Vagina (tissue), 2 donors: ENCODE measurements around the gene FAM219A. TPM values are rescaled to one million over a fixed set of nuclear protein-coding genes. Genes with fewer than 3 reads are reported as not detected.
A peak's percentile ranks its signal among the peaks of the same experiment; 100 is the strongest.

ENCODE experiments used
- DNase-seq, 2 donors: peaks; one replicate each; pipeline ENCODE4 v3.0.0-alpha.2; 2017; ENCODE audit errors: extremely low spot score in 2 of 2
- H3K27ac ChIP-seq: fragments of 200-600 bp; sonication (generic); one replicate; pipeline ENCODE4 v1.5.1; 2019
- H3K27me3 ChIP-seq: fragments of 200-600 bp; sonication (generic); one replicate; pipeline ENCODE4 v1.5.1; 2019
- H3K36me3 ChIP-seq, 2 donors: fragments of 200-600 bp; sonication (generic); one replicate each; pipeline ENCODE4 v1.5.1; 2017 to 2019
- H3K4me1 ChIP-seq: fragments of 200-600 bp; sonication (generic); one replicate; pipeline ENCODE4 v1.5.1; 2019
- H3K4me3 ChIP-seq, 2 donors: fragments of 200-600 bp; sonication (generic); 1 replicate in 1 of 2; 2 replicates in 1 of 2; pipeline ENCODE4 v1.5.1; 2016 to 2019
- H3K9me3 ChIP-seq: fragments of 200-600 bp; sonication (generic); one replicate; pipeline ENCODE4 v1.5.1; 2019
- CTCF ChIP-seq, 3 experiments: fragments of 450-650 bp in 2 of 3; fragments of 200-600 bp in 1 of 3; sonication (generic) in 1 of 3; IDR thresholded peaks; one replicate each; pipeline ENCODE4 v1.5.1; 2017 to 2019; ENCODE audit warnings: antibody characterized with exemption in 3 of 3, mild to moderate bottlenecking in 2 of 3, moderate library complexity in 2 of 3
- POLR2A ChIP-seq, 2 donors: fragments of 450-650 bp; IDR thresholded peaks; one replicate each; pipeline ENCODE4 v1.6.1; 2017; ENCODE audit warnings: antibody characterized with exemption in 2 of 2, mild to moderate bottlenecking in 2 of 2, moderate library complexity in 2 of 2
- POLR2AphosphoS5 ChIP-seq, 2 donors: sonication (generic); formaldehyde crosslinking; IDR thresholded peaks; one replicate each; pipeline ENCODE4 v1.9.0; 2017; ENCODE audit warnings: antibody characterized with exemption in 2 of 2, mild to moderate bottlenecking in 2 of 2, low read depth in 1 of 2; ENCODE audit not compliant: insufficient read depth in 1 of 2
- intact Hi-C: fragments of 100-400 bp; cut with DNase I; formaldehyde crosslinking; loops from one replicate; pipeline ENCODE4 v1.15.1; 2023
- total RNA-seq: library from RNA; depleted of rRNA; stranded (reverse); fragments of >200 nt; gene quantifications from one replicate; pipeline ENCODE4 v1.2.3, GENCODE V29; 2016

Gene FAM219A
- total RNA-seq, 1 donor from 2014 or later: 9.3 TPM

GRCh38 chr9:34396276-34397214 is 61.8 kb downstream of the FAM219A start:
- no peaks in the 10 kb centered on the region for H3K27me3 ChIP-seq
- no peak overlapping the region for H3K27ac ChIP-seq
- H3K4me1 ChIP-seq: no peaks in the 10 kb centered on the region
- H3K4me3 ChIP-seq: no peak overlapping the region
- H3K9me3 ChIP-seq: no peaks in the 10 kb centered on the region
- TF ChIP-seq POLR2A (IDR thresholded peaks at IDR 0.05): no peak
- no peak for TF ChIP-seq CTCF (IDR thresholded peaks at IDR 0.05)
- peaks cover 0 to 21% of the 10 kb centered on the region in 2 donors for H3K36me3 ChIP-seq
- DNase-seq: no peak
- intact Hi-C loops: no loop called here

GRCh38 chr9:34392511-34392910 is 65.9 kb downstream of the FAM219A start:
- H3K27ac ChIP-seq: no peak overlapping the region
- no peaks in the 10 kb centered on the region for H3K27me3 ChIP-seq
- peak; percentile 49 to 67 for DNase-seq
- intact Hi-C loops: no loop called here
- H3K4me1 ChIP-seq: no peaks in the 10 kb centered on the region
- H3K9me3 ChIP-seq: no peaks in the 10 kb centered on the region
- no peaks in the 10 kb centered on the region for H3K36me3 ChIP-seq
- no peak for TF ChIP-seq CTCF (IDR thresholded peaks at IDR 0.05)
- TF ChIP-seq POLR2AphosphoS5 (IDR thresholded peaks at IDR 0.05; ENCODE audit: insufficient read depth in 1 of 2, low read depth in 1 of 2): no peak
- TF ChIP-seq POLR2A (IDR thresholded peaks at IDR 0.05): no peak
- H3K4me3 ChIP-seq: no peak overlapping the region

GRCh38 chr9:34387239-34387638 is 71.1 kb downstream of the FAM219A start:
- Histone ChIP-seq H3K36me3 (no peaks in the 10 kb centered on the region), H3K4me1 (no peaks in the 10 kb centered on the region), H3K9me3 (no peaks in the 10 kb centered on the region), H3K4me3 (no peak overlapping the region), H3K27me3 (no peaks in the 10 kb centered on the region), H3K27ac (no peak overlapping the region)
- peak in 1 of 2 donors; percentile 70 for DNase-seq
- intact Hi-C loops: no loop called here
- TF ChIP-seq POLR2AphosphoS5 (IDR thresholded peaks at IDR 0.05; ENCODE audit: insufficient read depth in 1 of 2, low read depth in 1 of 2) (no peak), CTCF (IDR thresholded peaks at IDR 0.05) (no peak), POLR2A (IDR thresholded peaks at IDR 0.05) (no peak)

- DNase-seq: no peak
- H3K4me1 ChIP-seq: no peaks in the 10 kb centered on the region
- H3K27ac ChIP-seq: no peak overlapping the region
- no peaks in the 10 kb centered on the region for H3K36me3 ChIP-seq
- no peak overlapping the region for H3K4me3 ChIP-seq
- H3K27me3 ChIP-seq: no peaks in the 10 kb centered on the region
- no peak for TF ChIP-seq CTCF (IDR thresholded peaks at IDR 0.05)
- no peak for TF ChIP-seq POLR2AphosphoS5 (IDR thresholded peaks at IDR 0.05; ENCODE audit: insufficient read depth in 1 of 2, low read depth in 1 of 2)
- H3K9me3 ChIP-seq: no peaks in the 10 kb centered on the region
- intact Hi-C loops: no loop called here
Observed at GRCh38 chr9:34386656-34387055, 71.7 kb downstream of the FAM219A start.

- DNase-seq: peak in 1 of 2 donors; percentile 60
- Histone ChIP-seq H3K36me3 (no peaks in the 10 kb centered on the region), H3K9me3 (no peaks in the 10 kb centered on the region), H3K27me3 (no peaks in the 10 kb centered on the region), H3K4me3 (no peak overlapping the region), H3K4me1 (peaks cover 9% of the 10 kb centered on the region), H3K27ac (no peak overlapping the region)
- TF ChIP-seq CTCF (IDR thresholded peaks at IDR 0.05) (no peak), POLR2AphosphoS5 (IDR thresholded peaks at IDR 0.05; ENCODE audit: insufficient read depth in 1 of 2, low read depth in 1 of 2) (no peak), POLR2A (IDR thresholded peaks at IDR 0.05) (no peak)
- intact Hi-C loops: no loop called here
Observed at GRCh38 chr9:34385561-34386230, 72.7 kb downstream of the FAM219A start.
